ENCODE measurements around the gene TEX52. TPM values are rescaled to one million over a fixed set of nuclear protein-coding genes. Genes with fewer than 3 reads are reported as not detected.
"Not testable (repeated sequence)": the region's sequence is repeated elsewhere in the genome, so short reads cannot be mapped to it uniquely, and the experiment has no call there.

TEX52 gene
- total RNA-seq, 1 donor from 2014 or later = not detected

DNA sequence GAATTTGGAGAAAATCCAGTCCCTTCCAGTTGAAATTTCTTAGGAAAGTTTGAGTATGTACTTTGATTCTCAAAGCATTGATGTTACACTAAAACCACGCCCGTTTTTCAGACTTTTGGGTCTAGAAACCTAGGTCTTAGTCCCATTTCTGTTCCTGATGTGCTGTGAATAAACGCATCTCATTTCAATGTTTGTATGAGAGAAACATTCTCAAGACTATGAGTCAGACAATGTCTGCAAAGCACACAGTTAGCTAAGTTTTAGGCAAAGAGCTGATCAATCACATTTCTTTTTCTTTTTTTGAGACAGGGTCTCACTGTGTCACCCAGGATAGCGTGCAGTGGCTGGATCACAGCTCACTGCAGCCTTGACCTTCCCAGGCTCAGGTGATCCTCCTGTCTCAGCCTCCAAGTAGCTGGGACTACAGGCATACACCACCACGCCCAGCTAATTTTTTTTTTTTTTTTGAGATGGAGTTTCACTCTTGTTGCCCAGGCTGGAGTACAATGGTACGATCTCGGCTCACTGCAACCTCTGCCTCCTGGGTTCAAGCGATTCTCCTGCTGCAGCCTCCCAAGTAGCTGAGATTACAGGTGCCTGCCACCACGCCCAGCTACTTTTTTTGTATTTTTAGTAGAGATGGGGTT is 12.3 kb upstream of the TEX52 start:
- not testable (repeated sequence) for H3K36me3 ChIP-seq (ENCODE audit: control insufficient read depth in 3 of 3, insufficient read depth in 3 of 3, low read length in 3 of 3); H3K9ac ChIP-seq (ENCODE audit: low read depth in 1 of 3, low read length in 3 of 3); H3K9me3 ChIP-seq (ENCODE audit: control insufficient read depth in 3 of 3, low read length in 3 of 3); H3K27me3 ChIP-seq (ENCODE audit: control insufficient read depth in 3 of 3, insufficient read depth in 3 of 3, low read length in 3 of 3); H3K4me3 ChIP-seq (ENCODE audit: low read length in 3 of 3); H3K4me1 ChIP-seq (ENCODE audit: control insufficient read depth in 3 of 3, insufficient read depth in 3 of 3, low read length in 3 of 3); H3K27ac ChIP-seq (ENCODE audit: low read depth, low read length)

DNA sequence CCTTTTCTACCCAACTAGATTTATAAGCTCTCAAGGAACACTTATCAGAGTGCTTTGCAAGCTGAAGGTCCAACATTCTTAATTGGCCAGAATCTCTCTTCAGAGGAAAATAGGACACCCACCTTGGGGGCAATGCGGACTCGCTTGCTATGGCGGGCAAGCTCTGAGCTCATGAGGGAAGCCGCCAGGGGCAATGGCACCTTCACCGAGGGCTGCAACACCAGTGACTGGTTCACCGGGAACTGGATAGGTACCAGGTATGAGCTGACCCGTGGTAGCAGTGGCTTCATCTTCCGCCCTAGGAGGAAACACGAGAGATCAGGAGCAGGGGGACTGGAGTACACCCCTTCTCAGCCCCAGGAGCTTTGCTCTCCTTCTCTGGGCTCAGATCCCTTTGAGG is 7.4 kb upstream of the TEX52 start:
- H3K36me3 ChIP-seq (ENCODE audit: control insufficient read depth in 3 of 3, insufficient read depth in 3 of 3, low read length in 3 of 3) = no peaks in the 10 kb centered on the region
- no peaks in the 10 kb centered on the region for H3K27me3 ChIP-seq (ENCODE audit: control insufficient read depth in 3 of 3, insufficient read depth in 3 of 3, low read length in 3 of 3)
- H3K4me1 ChIP-seq (ENCODE audit: control insufficient read depth in 3 of 3, insufficient read depth in 3 of 3, low read length in 3 of 3) = peaks cover 0 to 5% (median 3%) of the 10 kb centered on the region in 3 donors
- H3K9me3 ChIP-seq (ENCODE audit: control insufficient read depth in 3 of 3, low read length in 3 of 3) = no peaks in the 10 kb centered on the region
- no peak overlapping the region for H3K27ac ChIP-seq (ENCODE audit: low read depth, low read length)
- no peak overlapping the region for H3K9ac ChIP-seq (ENCODE audit: low read depth in 1 of 3, low read length in 3 of 3)
- H3K4me3 ChIP-seq (ENCODE audit: low read length in 3 of 3) = no peak overlapping the region

DNA sequence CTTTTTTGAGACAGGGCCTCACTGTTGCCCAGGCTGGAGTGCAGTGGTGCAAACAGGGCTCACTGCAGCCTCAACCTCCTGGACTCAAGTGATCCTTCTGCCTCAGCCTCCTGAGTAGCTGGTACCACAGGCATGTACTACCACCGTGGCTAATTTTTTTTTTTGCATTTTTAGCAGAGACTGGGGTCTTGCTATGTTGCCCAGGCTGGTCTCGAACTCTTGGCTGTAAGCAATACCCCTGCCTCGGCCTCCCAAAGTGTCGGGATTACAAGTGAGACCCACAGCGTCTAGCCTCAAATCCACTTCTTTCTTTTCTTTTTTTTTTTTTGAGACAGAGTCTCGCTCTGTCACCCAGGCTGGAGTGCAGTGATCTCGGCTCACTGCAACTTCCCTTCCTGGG is 6.6 kb upstream of the TEX52 start:
- H3K9me3 ChIP-seq (ENCODE audit: control insufficient read depth in 3 of 3, low read length in 3 of 3); H3K27me3 ChIP-seq (ENCODE audit: control insufficient read depth in 3 of 3, insufficient read depth in 3 of 3, low read length in 3 of 3); H3K4me3 ChIP-seq (ENCODE audit: low read length in 3 of 3); H3K36me3 ChIP-seq (ENCODE audit: control insufficient read depth in 3 of 3, insufficient read depth in 3 of 3, low read length in 3 of 3); H3K9ac ChIP-seq (ENCODE audit: low read depth in 1 of 3, low read length in 3 of 3); H3K27ac ChIP-seq (ENCODE audit: low read depth, low read length): not testable (repeated sequence)
- H3K4me1 ChIP-seq (ENCODE audit: control insufficient read depth in 3 of 3, insufficient read depth in 3 of 3, low read length in 3 of 3) = peaks cover 7 to 13% (median 10%) of the 10 kb centered on the region in 3 donors

DNA sequence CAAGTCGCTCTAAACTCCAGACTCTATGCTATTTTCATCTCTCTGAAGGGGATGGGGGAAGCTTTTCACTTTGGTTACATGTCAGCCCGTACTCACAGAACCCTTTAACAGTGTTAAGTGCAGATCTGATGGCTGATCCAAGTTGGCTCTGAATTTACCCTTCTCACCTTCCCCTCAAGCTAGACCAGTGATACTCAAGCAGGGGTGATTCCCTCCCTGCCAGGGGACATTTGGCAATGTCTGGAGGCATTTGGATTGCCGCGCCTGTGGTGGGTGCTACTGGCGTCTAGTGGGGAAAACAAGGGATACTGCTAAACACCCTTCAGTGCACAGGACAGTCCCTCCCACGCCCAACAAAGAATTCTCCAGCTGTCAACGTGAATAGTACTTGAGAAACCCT is 6.0 kb upstream of the TEX52 start:
- Histone ChIP-seq H3K4me1 (ENCODE audit: control insufficient read depth in 3 of 3, insufficient read depth in 3 of 3, low read length in 3 of 3) (peaks cover 9 to 18% (median 14%) of the 10 kb centered on the region in 3 donors), H3K9me3 (ENCODE audit: control insufficient read depth in 3 of 3, low read length in 3 of 3) (no peaks in the 10 kb centered on the region), H3K36me3 (ENCODE audit: control insufficient read depth in 3 of 3, insufficient read depth in 3 of 3, low read length in 3 of 3) (no peaks in the 10 kb centered on the region), H3K9ac (ENCODE audit: low read depth in 1 of 3, low read length in 3 of 3) (peak overlapping the region in 1 of 3 donors; percentile 33), H3K27me3 (ENCODE audit: control insufficient read depth in 3 of 3, insufficient read depth in 3 of 3, low read length in 3 of 3) (no peaks in the 10 kb centered on the region), H3K27ac (ENCODE audit: low read depth, low read length) (no peak overlapping the region), H3K4me3 (ENCODE audit: low read length in 3 of 3) (no peak overlapping the region)

DNA sequence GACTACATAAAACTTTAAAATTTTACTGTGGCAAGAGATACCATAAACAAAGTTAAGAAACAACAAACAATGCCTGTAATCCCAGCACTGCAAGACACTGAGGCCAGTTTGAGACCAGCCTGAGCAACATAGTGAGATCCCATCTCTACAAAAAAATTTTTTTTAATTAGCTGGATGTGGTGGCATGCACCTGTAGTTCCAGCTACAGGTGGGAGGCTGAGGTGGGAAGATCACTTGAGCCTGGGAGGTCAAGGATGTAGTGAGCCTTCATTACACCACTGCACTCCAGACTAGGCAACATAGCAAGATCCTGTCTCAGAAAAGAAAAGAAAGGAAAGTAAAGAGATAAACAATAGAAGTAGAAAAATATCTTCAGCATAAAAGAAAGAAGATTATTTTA is 3.3 kb upstream of the TEX52 start:
- Histone ChIP-seq H3K9ac (ENCODE audit: low read depth in 1 of 3, low read length in 3 of 3) (no peak overlapping the region), H3K27me3 (ENCODE audit: control insufficient read depth in 3 of 3, insufficient read depth in 3 of 3, low read length in 3 of 3) (no peaks in the 10 kb centered on the region), H3K36me3 (ENCODE audit: control insufficient read depth in 3 of 3, insufficient read depth in 3 of 3, low read length in 3 of 3) (peaks cover 0 to 5% (median 2%) of the 10 kb centered on the region in 3 donors), H3K4me3 (ENCODE audit: low read length in 3 of 3) (no peak overlapping the region), H3K9me3 (ENCODE audit: control insufficient read depth in 3 of 3, low read length in 3 of 3) (no peaks in the 10 kb centered on the region), H3K4me1 (ENCODE audit: control insufficient read depth in 3 of 3, insufficient read depth in 3 of 3, low read length in 3 of 3) (peaks cover 9 to 19% (median 14%) of the 10 kb centered on the region in 3 donors), H3K27ac (ENCODE audit: low read depth, low read length) (no peak overlapping the region)

DNA sequence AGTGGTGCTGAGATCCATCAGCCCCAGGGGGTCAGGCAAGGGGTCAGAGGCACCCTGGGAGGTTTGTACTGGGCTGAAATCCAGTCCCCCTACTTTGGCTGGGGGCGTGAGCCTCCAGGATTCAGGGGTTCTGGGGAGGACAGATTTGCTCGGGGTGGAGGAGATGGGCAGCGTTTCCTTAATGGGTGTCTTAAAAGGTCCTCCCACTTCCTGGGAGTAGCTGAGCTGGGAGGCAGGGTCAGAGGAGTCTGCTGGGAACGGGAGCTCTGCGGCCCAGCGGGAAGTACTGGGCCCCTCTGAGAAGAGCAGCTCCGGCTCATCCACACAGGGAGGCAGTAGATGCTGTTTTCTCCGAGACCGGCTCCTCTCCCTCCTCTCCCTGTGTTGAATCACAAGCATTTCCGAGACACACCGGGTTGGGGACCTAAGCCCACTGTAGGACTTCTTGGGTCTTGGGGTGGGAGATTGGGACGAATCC is 2.1 kb upstream of the TEX52 start:
- Histone ChIP-seq H3K4me1 (ENCODE audit: control insufficient read depth in 3 of 3, insufficient read depth in 3 of 3, low read length in 3 of 3) (peaks cover 9 to 17% (median 14%) of the 10 kb centered on the region in 3 donors), H3K9ac (ENCODE audit: low read depth in 1 of 3, low read length in 3 of 3) (no peak overlapping the region), H3K27ac (ENCODE audit: low read depth, low read length) (peak overlapping the region; percentile 28), H3K4me3 (ENCODE audit: low read length in 3 of 3) (no peak overlapping the region), H3K9me3 (ENCODE audit: control insufficient read depth in 3 of 3, low read length in 3 of 3) (no peaks in the 10 kb centered on the region), H3K36me3 (ENCODE audit: control insufficient read depth in 3 of 3, insufficient read depth in 3 of 3, low read length in 3 of 3) (peaks cover 0 to 5% (median 4%) of the 10 kb centered on the region in 3 donors), H3K27me3 (ENCODE audit: control insufficient read depth in 3 of 3, insufficient read depth in 3 of 3, low read length in 3 of 3) (no peaks in the 10 kb centered on the region)

DNA sequence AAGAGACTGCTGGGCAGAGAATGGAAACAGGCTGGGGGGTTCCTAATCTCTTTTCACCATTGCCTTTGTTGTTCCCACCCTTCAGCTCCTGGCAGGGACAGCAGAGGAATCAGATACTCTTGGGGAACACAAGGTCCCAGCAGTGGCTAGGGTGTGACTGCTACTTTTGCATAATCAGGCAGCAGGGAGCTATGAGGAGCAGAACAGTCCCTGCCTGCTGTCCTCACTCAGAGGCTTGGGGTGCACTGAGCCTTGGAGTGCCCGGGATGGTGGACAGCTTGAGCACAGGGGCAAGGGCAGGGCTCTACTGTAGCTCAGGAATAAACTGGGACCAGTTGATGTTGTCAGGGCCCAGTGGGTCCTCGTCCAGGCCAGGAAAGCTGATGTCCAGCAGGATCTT is 1.5 kb upstream of the TEX52 start:
- Histone ChIP-seq H3K9me3 (ENCODE audit: control insufficient read depth in 3 of 3, low read length in 3 of 3) (no peaks in the 10 kb centered on the region), H3K9ac (ENCODE audit: low read depth in 1 of 3, low read length in 3 of 3) (peak overlapping the region in 1 of 3 donors; percentile 57), H3K4me3 (ENCODE audit: low read length in 3 of 3) (no peak overlapping the region), H3K27me3 (ENCODE audit: control insufficient read depth in 3 of 3, insufficient read depth in 3 of 3, low read length in 3 of 3) (no peaks in the 10 kb centered on the region), H3K27ac (ENCODE audit: low read depth, low read length) (no peak overlapping the region), H3K4me1 (ENCODE audit: control insufficient read depth in 3 of 3, insufficient read depth in 3 of 3, low read length in 3 of 3) (peaks cover 11 to 17% (median 17%) of the 10 kb centered on the region in 3 donors), H3K36me3 (ENCODE audit: control insufficient read depth in 3 of 3, insufficient read depth in 3 of 3, low read length in 3 of 3) (peaks cover 0 to 5% (median 4%) of the 10 kb centered on the region in 3 donors)

DNA sequence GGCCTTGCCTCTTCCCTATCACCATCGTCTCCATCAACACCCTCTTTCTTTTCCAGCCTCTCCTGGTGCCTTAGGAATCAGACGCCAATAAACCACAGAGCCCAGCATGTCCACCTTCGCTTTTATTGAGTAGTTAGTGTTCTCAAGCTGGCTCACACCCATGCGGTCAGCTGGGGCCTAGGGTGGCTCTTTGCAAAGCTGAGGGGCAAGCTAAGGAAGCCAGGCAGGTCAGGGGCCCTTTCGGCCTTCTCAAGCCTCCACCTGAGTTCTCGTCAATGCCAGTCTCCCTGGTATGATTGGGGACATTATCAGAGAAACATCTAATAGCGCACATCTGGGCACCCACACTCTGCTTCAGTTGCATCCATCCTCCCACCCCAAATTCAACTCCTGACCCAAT is 737 bp upstream of the TEX52 start:
- H3K4me1 ChIP-seq (ENCODE audit: control insufficient read depth in 3 of 3, insufficient read depth in 3 of 3, low read length in 3 of 3) = peaks cover 11 to 17% (median 15%) of the 10 kb centered on the region in 3 donors
- H3K27ac ChIP-seq (ENCODE audit: low read depth, low read length) = no peak overlapping the region
- H3K9me3 ChIP-seq (ENCODE audit: control insufficient read depth in 3 of 3, low read length in 3 of 3) = no peaks in the 10 kb centered on the region

DNA sequence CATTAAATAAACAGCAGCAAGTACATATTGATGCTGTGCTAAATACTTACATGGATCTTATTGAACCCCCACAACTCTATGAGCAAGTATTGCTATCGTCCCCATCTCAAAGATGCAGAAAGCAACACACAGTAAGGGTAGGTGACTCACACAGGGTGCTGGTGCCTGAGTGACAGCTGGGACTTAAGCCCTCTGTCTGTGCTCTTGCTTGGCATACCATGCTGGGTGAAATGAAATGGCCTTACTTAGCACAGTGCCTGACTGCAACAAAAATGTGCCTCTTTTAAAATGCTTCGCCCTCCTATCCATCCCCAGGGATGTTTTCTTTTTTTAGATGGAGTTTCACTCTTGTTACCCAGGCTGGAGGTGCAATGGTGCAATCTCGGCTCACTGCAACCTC is 788 bp downstream of the TEX52 start:
- Histone ChIP-seq H3K36me3 (ENCODE audit: control insufficient read depth in 3 of 3, insufficient read depth in 3 of 3, low read length in 3 of 3) (peaks cover 0 to 5% (median 4%) of the 10 kb centered on the region in 3 donors), H3K27me3 (ENCODE audit: control insufficient read depth in 3 of 3, insufficient read depth in 3 of 3, low read length in 3 of 3) (no peaks in the 10 kb centered on the region), H3K4me1 (ENCODE audit: control insufficient read depth in 3 of 3, insufficient read depth in 3 of 3, low read length in 3 of 3) (peaks cover 11 to 17% (median 15%) of the 10 kb centered on the region in 3 donors), H3K27ac (ENCODE audit: low read depth, low read length) (no peak overlapping the region), H3K9ac (ENCODE audit: low read depth in 1 of 3, low read length in 3 of 3) (no peak overlapping the region), H3K4me3 (ENCODE audit: low read length in 3 of 3) (no peak overlapping the region), H3K9me3 (ENCODE audit: control insufficient read depth in 3 of 3, low read length in 3 of 3) (no peaks in the 10 kb centered on the region)

More for the DNA sequence above, 737 bp upstream of the TEX52 start:
- Histone ChIP-seq H3K27me3 (ENCODE audit: control insufficient read depth in 3 of 3, insufficient read depth in 3 of 3, low read length in 3 of 3) (no peaks in the 10 kb centered on the region), H3K9ac (ENCODE audit: low read depth in 1 of 3, low read length in 3 of 3) (no peak overlapping the region), H3K4me3 (ENCODE audit: low read length in 3 of 3) (no peak overlapping the region), H3K36me3 (ENCODE audit: control insufficient read depth in 3 of 3, insufficient read depth in 3 of 3, low read length in 3 of 3) (peaks cover 0 to 5% (median 4%) of the 10 kb centered on the region in 3 donors)

DNA sequence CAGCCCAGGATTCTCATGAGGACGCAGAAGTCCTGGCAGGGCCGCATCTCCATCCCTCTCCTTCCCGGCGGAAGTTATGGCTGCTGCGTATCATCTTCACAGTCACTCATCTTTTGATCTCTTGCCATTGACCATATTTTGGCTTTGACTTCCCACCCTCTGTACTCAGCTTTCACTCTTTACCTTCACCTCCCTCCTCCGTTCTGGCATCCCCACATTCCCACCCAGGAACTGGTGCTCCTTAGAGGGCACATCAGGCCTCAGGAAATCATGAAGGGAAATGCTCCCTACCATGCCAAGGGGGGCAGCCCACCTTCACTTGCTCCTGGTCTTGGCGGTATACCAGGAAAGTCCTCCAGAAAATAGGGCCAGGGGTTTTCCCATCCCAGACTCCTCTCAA is 1.3 kb downstream of the TEX52 start:
- H3K9ac ChIP-seq (ENCODE audit: low read depth in 1 of 3, low read length in 3 of 3) = no peak overlapping the region
- peaks cover 11 to 17% (median 15%) of the 10 kb centered on the region in 3 donors for H3K4me1 ChIP-seq (ENCODE audit: control insufficient read depth in 3 of 3, insufficient read depth in 3 of 3, low read length in 3 of 3)
- H3K4me3 ChIP-seq (ENCODE audit: low read length in 3 of 3) = no peak overlapping the region
- no peaks in the 10 kb centered on the region for H3K9me3 ChIP-seq (ENCODE audit: control insufficient read depth in 3 of 3, low read length in 3 of 3)
- H3K27ac ChIP-seq (ENCODE audit: low read depth, low read length) = no peak overlapping the region
- no peaks in the 10 kb centered on the region for H3K27me3 ChIP-seq (ENCODE audit: control insufficient read depth in 3 of 3, insufficient read depth in 3 of 3, low read length in 3 of 3)
- peaks cover 0 to 5% (median 4%) of the 10 kb centered on the region in 3 donors for H3K36me3 ChIP-seq (ENCODE audit: control insufficient read depth in 3 of 3, insufficient read depth in 3 of 3, low read length in 3 of 3)
